K562 (cell line): ENCODE measurements around the gene SLC16A5. TPM values are rescaled to one million over a fixed set of nuclear protein-coding genes. Genes with fewer than 3 reads are reported as not detected.

Source experiments
- ATF1 ChIP-seq, 2 experiments: fragments of 450-650 bp in 1 of 2; IDR thresholded peaks; 2 replicates each; pipeline ENCODE4 v1.6.1; 2016; ENCODE audit warnings: missing compliant biosample characterization in 1 of 2, missing genetic modification characterization in 1 of 2
- CREB1 ChIP-seq, 2 experiments: sonication (generic) in 1 of 2; formaldehyde crosslinking in 1 of 2; IDR thresholded peaks; 2 replicates each; pipeline versions ENCODE4 v1.6.1 to v1.8.0; 2012 to 2022; ENCODE audit warnings: inconsistent platforms in 1 of 2, mild to moderate bottlenecking in 1 of 2, missing genetic modification reagents in 1 of 2, moderate library complexity in 1 of 2
- FIP1L1 ChIP-seq: fragments of 200-400 bp; formaldehyde crosslinking; IDR thresholded peaks from 2 replicates; pipeline ENCODE4 v1.6.1; 2018; ENCODE audit warnings: mild to moderate bottlenecking, low read depth, low read length; ENCODE audit not compliant: poor library complexity, severe bottlenecking
- HDAC2 ChIP-seq: fragments of 450-650 bp; IDR thresholded peaks from 2 replicates; pipeline ENCODE4 v1.6.1; 2016; ENCODE audit warnings: mild to moderate bottlenecking
- KLF16 ChIP-seq: IDR thresholded peaks from 2 replicates; pipeline ENCODE4 v1.6.1; 2016; ENCODE audit warnings: antibody characterized with exemption
- MEF2D ChIP-seq: conservative IDR thresholded peaks from 2 replicates; pipeline ENCODE4 v1.6.1; 2016; ENCODE audit warnings: low read depth, missing genetic modification characterization, missing compliant biosample characterization
- PHB2 ChIP-seq: fragments of 450-650 bp; IDR thresholded peaks from 2 replicates; pipeline ENCODE4 v1.6.1; 2017; ENCODE audit warnings: low read depth
- RBM34 ChIP-seq: fragments of 200-400 bp; formaldehyde crosslinking; IDR thresholded peaks from 2 replicates; pipeline ENCODE4 v1.6.1; 2018; ENCODE audit warnings: low read length, borderline replicate concordance; ENCODE audit not compliant: insufficient read depth
- RCOR1 ChIP-seq, 2 experiments: IDR thresholded peaks; 2 replicates each; pipeline ENCODE4 v1.6.1; 2012; ENCODE audit warnings: low read depth in 2 of 2, low read length in 2 of 2, borderline replicate concordance in 1 of 2, improper control_type of control experiment in 1 of 2
- RNF2 ChIP-seq: sonication (generic); IDR thresholded peaks from 2 replicates; pipeline ENCODE4 v1.6.1; 2016
- RREB1 ChIP-seq: fragments of 250-450 bp; sonication (Bioruptor Pico); IDR thresholded peaks from 2 replicates; pipeline ENCODE4 v1.4.0; 2020
- SMARCE1 ChIP-seq: fragments of 450-650 bp; IDR thresholded peaks from 2 replicates; pipeline ENCODE4 v1.7.1; 2016; ENCODE audit warnings: mild to moderate bottlenecking
- SRSF1 ChIP-seq: fragments of 200-400 bp; formaldehyde crosslinking; IDR thresholded peaks from 2 replicates; pipeline ENCODE4 v1.6.1; 2017; ENCODE audit warnings: mild to moderate bottlenecking, low read depth, low read length, moderate library complexity
- TFE3 ChIP-seq: fragments of 450-650 bp; formaldehyde crosslinking; IDR thresholded peaks from 2 replicates; pipeline ENCODE4 v1.4.0; 2020; ENCODE audit warnings: mild to moderate bottlenecking, mixed read lengths
- THRA ChIP-seq: fragments of 450-650 bp; IDR thresholded peaks from 2 replicates; pipeline ENCODE4 v1.6.1; 2017; ENCODE audit warnings: mild to moderate bottlenecking, moderate library complexity
- ZFP30 ChIP-seq: fragments of 250-450 bp; sonication (Bioruptor Pico); IDR thresholded peaks from 2 replicates; pipeline ENCODE4 v1.8.0; 2022; ENCODE audit warnings: moderate library complexity, mild to moderate bottlenecking, inconsistent platforms, borderline replicate concordance
- ZNF124 ChIP-seq: sonication (generic); formaldehyde crosslinking; IDR thresholded peaks from 2 replicates; pipeline ENCODE4 v1.8.1; 2022; ENCODE audit warnings: missing genetic modification reagents
- ZNF263 ChIP-seq: sonication (generic); formaldehyde crosslinking; IDR thresholded peaks from 2 replicates; pipeline ENCODE4 v1.8.0; 2022; ENCODE audit warnings: mild to moderate bottlenecking, missing genetic modification reagents, borderline replicate concordance
- ZNF316 ChIP-seq: fragments of 450-650 bp; IDR thresholded peaks from 2 replicates; pipeline ENCODE4 v1.6.1; 2016
- ZNF644 ChIP-seq: fragments of 200-800 bp; sonication (Bioruptor generic); IDR thresholded peaks from 2 replicates; pipeline ENCODE4 v1.6.1; 2016; ENCODE audit warnings: low read depth, missing genetic modification characterization, missing compliant biosample characterization
- polyA plus RNA-seq, 8 experiments: library from polyadenylated mRNA; depleted of rRNA in 4 of 8; stranded (reverse) in 5 of 8; unstranded in 3 of 8; fragments of >200 nt; fragmentation: Nextera tagmentation in 2 of 8; fragmentation: Illumina TruSeq in 1 of 8; extraction: Ambion mirVana in 2 of 8; extraction: Trizol in 1 of 8; gene quantifications; 2 replicates each; pipeline versions ENCODE4 v1.2.1 to v1.2.3, GENCODE V29; 2011 to 2014; ENCODE audit warnings: inconsistent platforms in 1 of 8, missing spikeins in 1 of 8
- total RNA-seq, 7 experiments: library from RNA; depleted of rRNA in 6 of 7; stranded (reverse); fragments of >200 nt in 6 of 7; fragmentation: Illumina TruSeq in 2 of 7; extraction: Trizol in 2 of 7; gene quantifications; 2 replicates each; pipeline versions ENCODE4 v1.2.1 to v1.2.3, GENCODE V29; 2011 to 2021; ENCODE audit warnings: low replicate concordance in 1 of 7

SLC16A5 gene
- total and polyA plus RNA-seq, 9 of the 15 experiments (the other 6 are each of a cell fraction or from before 2014, with no cell fraction given): 0.06 to 2.6 (median 0.91) TPM

- TF ChIP-seq ZNF644 (tag): no peak
- no peak for TF ChIP-seq MEF2D (tag)
- TF ChIP-seq ATF1 (CRISPR knock-in tag; IDR thresholded peaks at IDR 0.05): no peak
- no peak for TF ChIP-seq ATF1 (tag; IDR thresholded peaks at IDR 0.05)
- TF ChIP-seq ZNF263 (CRISPR knock-in tag): no peak
- TF ChIP-seq RNF2: no peak
- TF ChIP-seq THRA: no peak
- no peak for TF ChIP-seq HDAC2
- no peak for TF ChIP-seq ZNF124 (CRISPR knock-in tag)
- peak; percentile 23; the same call in 1 of the 2 replicates for TF ChIP-seq ZNF316
- no peak for TF ChIP-seq KLF16
- TF ChIP-seq ZFP30 (CRISPR knock-in tag): no peak
- TF ChIP-seq RREB1 (CRISPR knock-in tag): no peak
- no peak for TF ChIP-seq SRSF1
- TF ChIP-seq RCOR1 (IDR thresholded peaks at IDR 0.05; ENCODE audit: borderline replicate concordance in 1 of 2, low read depth in 2 of 2, low read length in 2 of 2): 0 out of 4 replicates have a peak, but pooled peaks of 1 of the 2 experiments have one; percentile 8
- TF ChIP-seq PHB2: 0 out of 2 replicates have a peak, but pooled peaks have one; percentile 34
- peak; percentile 45; the same call in 1 of the 2 replicates for TF ChIP-seq SMARCE1
- TF ChIP-seq FIP1L1: no peak
- TF ChIP-seq TFE3 (CRISPR knock-in tag): no peak
- TF ChIP-seq CREB1 (IDR thresholded peaks at IDR 0.05): no peak
- TF ChIP-seq CREB1 (CRISPR knock-in tag; IDR thresholded peaks at IDR 0.05): peak; percentile 45; the same call in 1 of the 2 replicates
- no peak for TF ChIP-seq RBM34
Observed at GRCh38 chr17:75091855-75092327, 4.1 kb downstream of the SLC16A5 start (continued).
